Progenitor cell of endocrine pancreas (in vitro differentiated cells): Measurements from ENCODE around the gene CBLB. TPM values are rescaled to one million over a fixed set of nuclear protein-coding genes. Genes with fewer than 3 reads are reported as not detected.

Source experiments
- DNase-seq: peaks from one replicate; pipeline ENCODE4 v3.0.0; 2021; ENCODE audit warnings: low spot score; ENCODE audit not compliant: unreplicated experiment
- H3K27ac Mint-ChIP-seq: 2 replicates; pipeline ENCODE4 v1.8.0; 2021; ENCODE audit warnings: mild to moderate bottlenecking, moderate library complexity, mixed read lengths
- H3K27me3 Mint-ChIP-seq: 2 replicates; pipeline ENCODE4 v1.8.0; 2021; ENCODE audit warnings: mixed read lengths
- H3K36me3 Mint-ChIP-seq: 2 replicates; pipeline ENCODE4 v1.8.0; 2022; ENCODE audit warnings: mixed read lengths; ENCODE audit not compliant: insufficient read depth
- H3K4me1 Mint-ChIP-seq: 2 replicates; pipeline ENCODE4 v1.8.0; 2021; ENCODE audit warnings: low read depth, mixed read lengths
- H3K4me3 Mint-ChIP-seq: 2 replicates; pipeline ENCODE4 v1.8.0; 2021; ENCODE audit warnings: low read depth, mild to moderate bottlenecking, moderate library complexity, mixed read lengths
- H3K9me3 Mint-ChIP-seq: 2 replicates; pipeline ENCODE4 v1.8.0; 2021; ENCODE audit warnings: low read depth, mixed read lengths
- total RNA-seq: library from RNA; stranded (reverse); gene quantifications from 2 replicates; pipeline ENCODE4 v1.2.1, GENCODE V29; 2021
- TF ChIP-seq, protein P1 (sequence below): fragments of 200-600 bp; sonication (generic); IDR thresholded peaks from one replicate; pipeline ENCODE4 v1.5.0; 2021; ENCODE audit warnings: antibody characterized with exemption, mild to moderate bottlenecking; ENCODE audit not compliant: unreplicated experiment

CBLB gene
- total RNA-seq, 1 donor from 2014 or later = 64.1 TPM

DNA sequence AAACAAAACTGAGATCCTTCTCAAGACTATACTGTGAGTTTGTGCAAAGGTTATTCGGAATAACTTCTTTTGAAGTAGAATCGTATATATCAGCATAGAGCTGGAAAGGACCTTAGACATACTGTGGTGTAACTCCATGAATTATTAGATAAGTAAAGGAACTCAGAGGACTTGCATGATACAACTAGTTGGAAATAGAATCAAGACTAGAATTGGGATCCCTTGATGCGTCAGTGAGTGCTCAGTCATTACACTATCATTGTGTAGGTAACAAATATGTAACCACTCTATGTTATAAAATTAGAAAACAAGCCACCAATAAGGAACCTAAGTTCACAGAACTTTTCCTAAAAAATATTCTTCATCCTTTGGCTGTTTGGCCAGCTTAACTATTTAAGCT is 61.1 kb downstream of the CBLB start:
- H3K9me3 Mint-ChIP-seq = no peaks in the 10 kb centered on the region
- H3K36me3 Mint-ChIP-seq = peaks cover 4% of the 10 kb centered on the region
- H3K27ac Mint-ChIP-seq = no peak overlapping the region
- H3K4me1 Mint-ChIP-seq = peaks cover 26% of the 10 kb centered on the region
- no peaks in the 10 kb centered on the region for H3K27me3 Mint-ChIP-seq
- TF ChIP-seq, protein P1, sequence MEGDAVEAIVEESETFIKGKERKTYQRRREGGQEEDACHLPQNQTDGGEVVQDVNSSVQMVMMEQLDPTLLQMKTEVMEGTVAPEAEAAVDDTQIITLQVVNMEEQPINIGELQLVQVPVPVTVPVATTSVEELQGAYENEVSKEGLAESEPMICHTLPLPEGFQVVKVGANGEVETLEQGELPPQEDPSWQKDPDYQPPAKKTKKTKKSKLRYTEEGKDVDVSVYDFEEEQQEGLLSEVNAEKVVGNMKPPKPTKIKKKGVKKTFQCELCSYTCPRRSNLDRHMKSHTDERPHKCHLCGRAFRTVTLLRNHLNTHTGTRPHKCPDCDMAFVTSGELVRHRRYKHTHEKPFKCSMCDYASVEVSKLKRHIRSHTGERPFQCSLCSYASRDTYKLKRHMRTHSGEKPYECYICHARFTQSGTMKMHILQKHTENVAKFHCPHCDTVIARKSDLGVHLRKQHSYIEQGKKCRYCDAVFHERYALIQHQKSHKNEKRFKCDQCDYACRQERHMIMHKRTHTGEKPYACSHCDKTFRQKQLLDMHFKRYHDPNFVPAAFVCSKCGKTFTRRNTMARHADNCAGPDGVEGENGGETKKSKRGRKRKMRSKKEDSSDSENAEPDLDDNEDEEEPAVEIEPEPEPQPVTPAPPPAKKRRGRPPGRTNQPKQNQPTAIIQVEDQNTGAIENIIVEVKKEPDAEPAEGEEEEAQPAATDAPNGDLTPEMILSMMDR = no peak
- DNase-seq = no peak
- H3K4me3 Mint-ChIP-seq = no peak overlapping the region

DNA sequence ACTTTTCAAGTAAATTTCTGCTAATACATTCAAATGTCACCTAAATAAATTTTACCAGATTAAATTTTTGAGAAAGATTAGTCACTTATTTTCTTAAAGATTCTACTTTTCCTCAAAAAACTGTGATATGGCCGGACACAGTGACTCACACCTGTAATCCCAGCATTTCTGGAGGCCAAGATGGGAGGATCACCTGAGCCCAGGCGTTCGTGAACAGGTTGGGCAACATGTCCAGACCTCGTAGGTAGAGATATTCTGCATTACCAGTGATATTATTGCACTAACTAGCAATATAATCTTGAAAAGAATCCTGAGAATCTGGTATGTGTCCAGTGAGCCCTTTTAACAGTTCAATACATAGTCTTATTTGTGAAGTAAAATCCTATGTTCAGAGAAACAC is 61.7 kb downstream of the CBLB start:
- no peak overlapping the region for H3K27ac Mint-ChIP-seq
- TF ChIP-seq, protein P1 = no peak
- no peak for DNase-seq
- H3K4me1 Mint-ChIP-seq = peaks cover 23% of the 10 kb centered on the region
- H3K27me3 Mint-ChIP-seq = no peaks in the 10 kb centered on the region
- no peaks in the 10 kb centered on the region for H3K9me3 Mint-ChIP-seq
- H3K36me3 Mint-ChIP-seq = peaks cover 4% of the 10 kb centered on the region
- no peak overlapping the region for H3K4me3 Mint-ChIP-seq

DNA sequence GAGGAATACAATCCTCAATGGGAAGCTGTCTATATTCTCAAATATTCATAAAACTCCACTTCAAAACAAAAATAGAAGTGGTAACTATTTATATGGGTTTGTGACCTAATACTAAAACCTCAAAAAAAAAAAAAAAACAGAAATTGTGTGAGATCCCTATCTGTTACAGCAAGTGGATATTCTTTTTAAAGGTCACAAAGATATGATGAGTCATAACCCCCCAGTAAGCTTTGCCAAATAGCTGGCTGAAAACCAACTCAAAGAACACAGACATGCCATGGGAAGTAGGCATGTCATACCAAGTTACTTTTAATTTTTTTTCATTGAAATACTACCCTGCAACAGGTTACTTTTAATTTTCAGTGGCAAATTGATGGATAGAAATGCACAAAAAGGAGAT is 62.5 kb downstream of the CBLB start:
- H3K27ac Mint-ChIP-seq = no peak overlapping the region
- H3K27me3 Mint-ChIP-seq = no peaks in the 10 kb centered on the region
- H3K9me3 Mint-ChIP-seq = no peaks in the 10 kb centered on the region
- H3K36me3 Mint-ChIP-seq = peaks cover 4% of the 10 kb centered on the region
- no peak overlapping the region for H3K4me3 Mint-ChIP-seq
- DNase-seq = no peak
- TF ChIP-seq, protein P1 = no peak
- H3K4me1 Mint-ChIP-seq = peaks cover 19% of the 10 kb centered on the region

DNA sequence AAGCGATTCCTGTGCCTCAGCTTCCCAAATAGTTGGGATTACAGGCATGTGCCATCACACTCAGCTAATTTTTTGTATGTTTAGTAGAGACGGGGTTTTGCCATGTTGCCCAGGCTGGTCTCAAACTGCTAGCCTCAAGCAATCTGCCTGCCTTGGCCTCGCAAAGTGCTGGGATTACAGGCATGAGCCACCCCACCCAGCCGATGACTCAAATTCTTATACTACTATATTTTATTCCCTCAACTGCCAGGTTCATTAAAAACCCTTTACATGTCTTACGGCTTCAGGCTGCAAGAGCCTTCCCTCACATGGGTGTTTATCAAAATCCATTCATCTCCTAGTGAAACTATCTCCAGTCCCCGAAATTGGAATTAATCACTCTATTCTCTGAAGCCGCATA is 63.4 kb downstream of the CBLB start:
- Mint-ChIP-seq H3K4me1 (peaks cover 17% of the 10 kb centered on the region), H3K4me3 (no peak overlapping the region), H3K27me3 (no peaks in the 10 kb centered on the region), H3K9me3 (no peaks in the 10 kb centered on the region), H3K36me3 (peaks cover 4% of the 10 kb centered on the region), H3K27ac (no peak overlapping the region)
- DNase-seq = no peak
- TF ChIP-seq, protein P1 = no peak

DNA sequence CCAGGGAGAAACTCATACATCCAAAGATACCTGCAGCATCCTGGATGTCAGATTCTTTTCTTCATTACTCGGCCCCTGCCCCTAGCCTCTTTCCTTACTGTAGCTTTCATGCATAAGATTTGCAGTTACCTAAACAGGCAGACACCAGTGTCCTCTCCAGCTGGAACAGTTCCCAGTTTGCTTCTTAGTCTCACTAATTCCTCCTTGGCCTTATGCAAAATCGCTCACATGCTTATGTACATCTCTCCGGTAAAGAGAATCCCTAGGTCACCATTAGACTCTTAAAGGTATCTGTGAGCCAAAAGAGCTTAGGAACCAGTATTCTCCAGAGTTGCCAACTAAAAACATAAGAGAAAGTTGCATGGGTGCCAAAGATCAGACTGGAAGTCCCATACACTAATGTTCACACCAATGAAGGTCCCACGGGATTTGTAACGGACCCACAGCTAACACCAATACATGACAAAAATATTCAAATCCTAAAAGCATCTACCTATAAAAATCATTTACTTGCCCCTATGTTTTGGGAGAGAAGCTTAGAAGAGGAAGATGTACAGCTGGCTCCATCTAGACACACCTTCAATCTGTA is 66.6 kb downstream of the CBLB start:
- Mint-ChIP-seq H3K27me3 (no peaks in the 10 kb centered on the region), H3K36me3 (peaks cover 6% of the 10 kb centered on the region), H3K27ac (no peak overlapping the region), H3K9me3 (peaks cover 2% of the 10 kb centered on the region), H3K4me3 (no peak overlapping the region), H3K4me1 (peaks cover 9% of the 10 kb centered on the region)
- TF ChIP-seq, protein P1 = no peak
- DNase-seq = no peak
